ENCODE measurements around the gene LRRD1.
A peak's percentile ranks its signal among the peaks of the same experiment; 100 is the strongest.
"Not testable (repeated sequence)": the region's sequence is repeated elsewhere in the genome, so short reads cannot be mapped to it uniquely, and the experiment has no call there.

Gene LRRD1

GRCh38 chr7:92158660-92159575 is 20.0 kb downstream of the LRRD1 start:
- in situ Hi-C loops (cut with HindIII; ENCODE audit: low pct_unique_long_range_greater_than_20kb, low sequenced_read_pairs) = no loop called here
- DNase-seq (ENCODE audit: low read depth in 1 of 2, low spot score in 1 of 2) = no peak
- TF ChIP-seq JUND (IDR thresholded peaks at IDR 0.05; ENCODE audit: low read depth) = no peak

- no peak for TF ChIP-seq JUND (IDR thresholded peaks at IDR 0.05; ENCODE audit: low read depth)
- in situ Hi-C loops (cut with HindIII; ENCODE audit: low pct_unique_long_range_greater_than_20kb, low sequenced_read_pairs) = no loop called here
Observed at GRCh38 chr7:92156990-92157389, 22.0 kb downstream of the LRRD1 start.

GRCh38 chr7:92155108-92155739 is 23.7 kb downstream of the LRRD1 start:
- no peak for TF ChIP-seq JUND (IDR thresholded peaks at IDR 0.05; ENCODE audit: low read depth)

More at GRCh38 chr7:92156990-92157389, 22.0 kb downstream of the LRRD1 start:
- DNase-seq (ENCODE audit: low read depth in 1 of 2, low spot score in 1 of 2) = no peak

GRCh38 chr7:92150450-92151017 is 28.4 kb downstream of the LRRD1 start:
- no peak for DNase-seq (ENCODE audit: low read depth in 1 of 2, low spot score in 1 of 2)
- TF ChIP-seq JUND (IDR thresholded peaks at IDR 0.05; ENCODE audit: low read depth) = no peak
- in situ Hi-C loops (cut with HindIII; ENCODE audit: low pct_unique_long_range_greater_than_20kb, low sequenced_read_pairs) = no loop called here

More at GRCh38 chr7:92155108-92155739, 23.7 kb downstream of the LRRD1 start:
- in situ Hi-C loops (cut with HindIII; ENCODE audit: low pct_unique_long_range_greater_than_20kb, low sequenced_read_pairs) = no loop called here
- no peak for DNase-seq (ENCODE audit: low read depth in 1 of 2, low spot score in 1 of 2)

- TF ChIP-seq JUND (IDR thresholded peaks at IDR 0.05; ENCODE audit: low read depth) = no peak
- in situ Hi-C loops (cut with HindIII; ENCODE audit: low pct_unique_long_range_greater_than_20kb, low sequenced_read_pairs) = no loop called here
- DNase-seq (ENCODE audit: low read depth in 1 of 2, low spot score in 1 of 2) = no peak
Observed at GRCh38 chr7:92149736-92150239, 29.2 kb downstream of the LRRD1 start.

- DNase-seq (ENCODE audit: low read depth in 1 of 2, low spot score in 1 of 2); in situ Hi-C loops (cut with HindIII; ENCODE audit: low pct_unique_long_range_greater_than_20kb, low sequenced_read_pairs): not testable (repeated sequence)
Observed at GRCh38 chr7:92143192-92143880, 35.6 kb downstream of the LRRD1 start.

GRCh38 chr7:92142791-92143190 is 36.2 kb downstream of the LRRD1 start:
- in situ Hi-C loops (cut with HindIII; ENCODE audit: low pct_unique_long_range_greater_than_20kb, low sequenced_read_pairs); DNase-seq (ENCODE audit: low read depth in 1 of 2, low spot score in 1 of 2): not testable (repeated sequence)

- DNase-seq (ENCODE audit: low read depth in 1 of 2, low spot score in 1 of 2) = no peak
- TF ChIP-seq JUND (IDR thresholded peaks at IDR 0.05; ENCODE audit: low read depth) = no peak
- in situ Hi-C loops (cut with HindIII; ENCODE audit: low pct_unique_long_range_greater_than_20kb, low sequenced_read_pairs) = no loop called here
Observed at GRCh38 chr7:92141161-92141560, 37.8 kb downstream of the LRRD1 start.

GRCh38 chr7:92137557-92137956 is 41.4 kb downstream of the LRRD1 start:
- in situ Hi-C loops (cut with HindIII; ENCODE audit: low pct_unique_long_range_greater_than_20kb, low sequenced_read_pairs) = no loop called here
- TF ChIP-seq JUND (IDR thresholded peaks at IDR 0.05; ENCODE audit: low read depth) = no peak
- no peak for DNase-seq (ENCODE audit: low read depth in 1 of 2, low spot score in 1 of 2)

GRCh38 chr7:92135052-92135889 is 43.7 kb downstream of the LRRD1 start:
- in situ Hi-C loops (cut with HindIII; ENCODE audit: low pct_unique_long_range_greater_than_20kb, low sequenced_read_pairs) = no loop called here
- TF ChIP-seq JUND (IDR thresholded peaks at IDR 0.05; ENCODE audit: low read depth) = no peak
- DNase-seq (ENCODE audit: low read depth in 1 of 2, low spot score in 1 of 2) = peak; percentile 37 to 40

GRCh38 chr7:92134271-92135051 is 44.5 kb downstream of the LRRD1 start, which contains the start of gene CYP51A1:
Gene CYP51A1 (minus strand): TSS chr7:92134477. CDS start chr7:92134364, 113 bp downstream.
- no peak for TF ChIP-seq JUND (IDR thresholded peaks at IDR 0.05; ENCODE audit: low read depth)
- DNase-seq (ENCODE audit: low read depth in 1 of 2, low spot score in 1 of 2) = peak; percentile 68 to 91
- in situ Hi-C loops (cut with HindIII; ENCODE audit: low pct_unique_long_range_greater_than_20kb, low sequenced_read_pairs) = no loop called here

All from T47D (cell line).